RWPE2 (cell line): Measurements from ENCODE around the gene CD52.

Experiments used
- ATAC-seq: fragments of 200-7000 bp; cut with Tn5 transposase; 3 replicates; pipeline ENCODE4 v1.9.1; 2021; ENCODE audit warnings: low read depth
- DNase-seq: peaks from one replicate; pipeline ENCODE4 v3.0.0-alpha.2; 2020; ENCODE audit warnings: low spot score
- H3K27ac ChIP-seq: fragments of 450-650 bp; 2 replicates; pipeline ENCODE4 v1.5.1; 2017; ENCODE audit warnings: mild to moderate bottlenecking; ENCODE audit not compliant: poor library complexity, severe bottlenecking
- H3K27me3 ChIP-seq: fragments of 250-450 bp; sonication (Bioruptor Pico); 2 replicates; pipeline ENCODE4 v1.5.1; 2021; ENCODE audit warnings: mild to moderate bottlenecking, moderate library complexity; ENCODE audit not compliant: insufficient read depth, poor library complexity, severe bottlenecking
- H3K36me3 ChIP-seq: fragments of 250-450 bp; sonication (Bioruptor Pico); 2 replicates; pipeline ENCODE4 v1.5.1; 2020; ENCODE audit warnings: low read depth, mild to moderate bottlenecking, moderate library complexity
- H3K4me1 ChIP-seq: fragments of 250-450 bp; sonication (Bioruptor Pico); 2 replicates; pipeline ENCODE4 v1.5.1; 2021; ENCODE audit warnings: mild to moderate bottlenecking, moderate library complexity; ENCODE audit not compliant: insufficient read depth, poor library complexity, severe bottlenecking
- H3K4me3 ChIP-seq: fragments of 250-450 bp; sonication (Bioruptor Pico); 2 replicates; pipeline ENCODE4 v1.5.1; 2021; ENCODE audit warnings: mild to moderate bottlenecking, moderate library complexity; ENCODE audit not compliant: severe bottlenecking
- H3K9me3 ChIP-seq: fragments of 250-450 bp; sonication (Bioruptor Pico); 2 replicates; pipeline ENCODE4 v1.5.1; 2021; ENCODE audit warnings: mild to moderate bottlenecking, moderate library complexity; ENCODE audit not compliant: severe bottlenecking
- TF ChIP-seq, protein P1 (sequence below): fragments of 450-650 bp; IDR thresholded peaks from one replicate; pipeline ENCODE4 v1.5.1; 2017; ENCODE audit warnings: mild to moderate bottlenecking, moderate library complexity; ENCODE audit not compliant: poor library complexity, severe bottlenecking

CD52 gene

DNA sequence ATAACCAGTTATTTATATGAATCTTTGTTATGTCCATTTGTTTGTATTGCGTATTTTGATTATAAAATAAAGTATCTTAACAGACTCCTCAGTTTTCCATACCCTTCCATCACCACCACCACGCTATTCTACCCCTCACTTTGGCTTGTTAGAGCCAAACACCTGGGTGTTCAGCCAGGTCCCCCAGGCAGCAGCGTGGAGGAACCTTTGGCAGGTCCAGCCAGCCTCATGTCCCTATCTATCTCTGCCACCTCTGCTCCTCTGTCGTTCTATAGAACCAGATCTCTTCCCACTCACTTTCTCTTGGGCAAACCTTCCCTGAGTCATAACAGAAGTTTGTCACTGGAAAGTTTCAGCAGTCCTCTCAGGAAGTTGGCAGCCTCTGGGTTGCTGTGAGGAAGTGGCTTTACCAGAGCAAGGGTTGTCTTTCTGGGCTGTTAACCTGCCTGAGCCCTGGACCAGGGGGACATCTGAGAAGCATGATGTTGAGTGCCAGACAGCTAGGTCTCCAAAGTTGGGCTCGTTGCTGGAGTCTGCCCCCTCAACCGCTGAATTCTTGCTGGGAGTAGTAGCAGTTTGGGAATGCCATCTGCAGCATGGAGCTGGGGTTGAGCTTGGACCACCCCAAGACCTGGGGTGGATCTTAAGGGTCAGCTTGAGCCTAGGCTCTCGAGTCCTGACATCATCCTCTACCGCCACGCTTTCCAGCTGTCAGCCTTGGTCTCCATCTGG is 38.9 kb upstream of the CD52 start:
- Histone ChIP-seq H3K36me3 (peaks cover 36% of the 10 kb centered on the region), H3K27me3 (no peaks in the 10 kb centered on the region), H3K9me3 (no peaks in the 10 kb centered on the region), H3K27ac (peak overlapping the region; percentile 91), H3K4me1 (peaks cover 54% of the 10 kb centered on the region), H3K4me3 (peak overlapping the region; percentile 57)
- no peak for DNase-seq
- TF ChIP-seq, protein P1, sequence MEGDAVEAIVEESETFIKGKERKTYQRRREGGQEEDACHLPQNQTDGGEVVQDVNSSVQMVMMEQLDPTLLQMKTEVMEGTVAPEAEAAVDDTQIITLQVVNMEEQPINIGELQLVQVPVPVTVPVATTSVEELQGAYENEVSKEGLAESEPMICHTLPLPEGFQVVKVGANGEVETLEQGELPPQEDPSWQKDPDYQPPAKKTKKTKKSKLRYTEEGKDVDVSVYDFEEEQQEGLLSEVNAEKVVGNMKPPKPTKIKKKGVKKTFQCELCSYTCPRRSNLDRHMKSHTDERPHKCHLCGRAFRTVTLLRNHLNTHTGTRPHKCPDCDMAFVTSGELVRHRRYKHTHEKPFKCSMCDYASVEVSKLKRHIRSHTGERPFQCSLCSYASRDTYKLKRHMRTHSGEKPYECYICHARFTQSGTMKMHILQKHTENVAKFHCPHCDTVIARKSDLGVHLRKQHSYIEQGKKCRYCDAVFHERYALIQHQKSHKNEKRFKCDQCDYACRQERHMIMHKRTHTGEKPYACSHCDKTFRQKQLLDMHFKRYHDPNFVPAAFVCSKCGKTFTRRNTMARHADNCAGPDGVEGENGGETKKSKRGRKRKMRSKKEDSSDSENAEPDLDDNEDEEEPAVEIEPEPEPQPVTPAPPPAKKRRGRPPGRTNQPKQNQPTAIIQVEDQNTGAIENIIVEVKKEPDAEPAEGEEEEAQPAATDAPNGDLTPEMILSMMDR, result no peak
- ATAC-seq, result no peak

DNA sequence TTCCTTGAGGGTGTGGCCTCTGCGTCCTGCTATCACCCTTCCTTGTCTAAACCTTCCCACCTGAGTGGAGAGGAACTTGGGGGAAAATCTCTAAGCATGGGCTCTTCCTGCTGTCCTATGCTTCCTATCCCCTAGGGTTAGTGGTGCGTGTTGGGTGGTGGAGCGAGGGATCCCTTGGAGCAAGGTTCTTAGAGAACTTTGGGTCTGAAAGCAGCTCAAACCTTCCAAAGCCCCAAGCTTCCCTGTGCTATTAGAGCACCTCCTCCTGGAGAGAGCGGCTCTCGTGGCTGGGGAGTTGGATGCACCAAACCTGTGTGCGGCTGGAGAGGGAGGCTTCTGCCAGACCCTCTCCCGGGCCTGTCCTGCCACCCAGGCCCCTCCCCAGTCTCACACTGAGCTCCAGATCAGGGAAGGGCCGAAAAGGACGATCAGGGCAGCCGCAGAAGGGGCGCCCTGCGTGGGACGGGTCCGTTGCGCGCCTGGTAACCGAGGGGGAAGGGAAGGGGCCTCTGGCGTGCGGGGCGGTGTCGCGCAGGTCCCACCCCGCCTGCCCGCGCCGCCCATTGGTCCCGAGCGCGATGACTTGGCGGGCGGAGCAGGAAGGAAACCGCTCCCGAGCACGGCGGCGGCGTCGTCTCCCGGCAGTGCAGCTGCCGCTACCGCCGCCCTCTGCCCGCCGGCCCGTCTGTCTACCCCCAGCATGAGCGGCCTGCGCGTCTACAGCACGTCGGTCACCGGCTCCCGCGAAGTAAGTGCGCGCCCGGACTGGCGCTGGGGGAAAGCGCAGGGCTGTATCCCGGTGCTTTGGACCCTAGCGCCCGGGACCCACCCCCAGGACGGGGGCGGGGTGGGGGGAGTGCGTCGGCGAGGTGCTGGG is 38.1 kb upstream of the CD52 start, which contains the start of gene SH3BGRL3:
Gene SH3BGRL3, plus strand, starts transcription at position 631 of the 877 bp plus-strand sequence. Its CDS starts 70 bp downstream, at position 701.
- no peaks in the 10 kb centered on the region for H3K9me3 ChIP-seq

DNA sequence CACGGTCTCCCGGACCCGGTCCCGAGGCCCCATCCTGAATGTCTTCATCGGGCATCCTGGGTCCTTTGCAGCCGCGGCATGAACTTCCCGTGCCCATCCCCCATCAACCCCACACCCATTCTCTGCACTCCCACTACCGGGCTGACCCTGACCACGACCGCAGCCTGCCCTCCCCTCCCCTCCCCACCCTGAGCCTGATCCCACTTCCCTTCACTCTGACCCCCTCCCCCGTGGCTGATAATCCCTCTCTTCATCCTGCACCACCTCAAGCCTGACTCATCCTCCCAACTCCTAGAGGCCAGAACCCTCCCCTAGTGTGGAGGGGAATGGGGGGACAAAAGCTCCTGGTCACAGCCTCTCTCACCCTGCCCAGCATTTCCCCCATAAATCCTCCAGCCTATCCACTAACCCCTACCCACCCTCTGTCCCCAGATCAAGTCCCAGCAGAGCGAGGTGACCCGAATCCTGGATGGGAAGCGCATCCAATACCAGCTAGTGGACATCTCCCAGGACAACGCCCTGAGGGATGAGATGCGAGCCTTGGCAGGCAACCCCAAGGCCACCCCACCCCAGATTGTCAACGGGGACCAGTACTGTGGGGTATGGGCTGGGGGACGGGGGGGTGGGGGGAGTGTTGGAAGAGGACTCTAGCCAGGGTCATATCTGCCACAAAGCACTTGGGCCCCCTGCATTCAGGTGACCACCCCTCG is 37.3 kb upstream of the CD52 start:
- H3K4me1 ChIP-seq, result peaks cover 50% of the 10 kb centered on the region
- no peaks in the 10 kb centered on the region for H3K27me3 ChIP-seq
- peak overlapping the region; percentile 57 for H3K4me3 ChIP-seq
- peak; percentile 56 for DNase-seq
- H3K36me3 ChIP-seq, result peaks cover 28% of the 10 kb centered on the region
- TF ChIP-seq, protein P1, result no peak
- peak overlapping the region; percentile 91 for H3K27ac ChIP-seq
- ATAC-seq, result 0 out of 3 replicates have a peak, but pooled peaks have one; percentile 2
- no peaks in the 10 kb centered on the region for H3K9me3 ChIP-seq

More for the DNA sequence above, 38.1 kb upstream of the CD52 start, which contains the start of gene SH3BGRL3:
- peak; percentile 84 for DNase-seq
- peak; percentile 53 for ATAC-seq
- H3K27me3 ChIP-seq, result no peaks in the 10 kb centered on the region
- peaks cover 28% of the 10 kb centered on the region for H3K36me3 ChIP-seq
- H3K27ac ChIP-seq, result peak within 1 kb of the TSS; percentile 91
- TF ChIP-seq, protein P1, result peak; percentile 73
- peaks cover 54% of the 10 kb centered on the region for H3K4me1 ChIP-seq
- H3K4me3 ChIP-seq, result peak within 1 kb of the TSS; percentile 57

DNA sequence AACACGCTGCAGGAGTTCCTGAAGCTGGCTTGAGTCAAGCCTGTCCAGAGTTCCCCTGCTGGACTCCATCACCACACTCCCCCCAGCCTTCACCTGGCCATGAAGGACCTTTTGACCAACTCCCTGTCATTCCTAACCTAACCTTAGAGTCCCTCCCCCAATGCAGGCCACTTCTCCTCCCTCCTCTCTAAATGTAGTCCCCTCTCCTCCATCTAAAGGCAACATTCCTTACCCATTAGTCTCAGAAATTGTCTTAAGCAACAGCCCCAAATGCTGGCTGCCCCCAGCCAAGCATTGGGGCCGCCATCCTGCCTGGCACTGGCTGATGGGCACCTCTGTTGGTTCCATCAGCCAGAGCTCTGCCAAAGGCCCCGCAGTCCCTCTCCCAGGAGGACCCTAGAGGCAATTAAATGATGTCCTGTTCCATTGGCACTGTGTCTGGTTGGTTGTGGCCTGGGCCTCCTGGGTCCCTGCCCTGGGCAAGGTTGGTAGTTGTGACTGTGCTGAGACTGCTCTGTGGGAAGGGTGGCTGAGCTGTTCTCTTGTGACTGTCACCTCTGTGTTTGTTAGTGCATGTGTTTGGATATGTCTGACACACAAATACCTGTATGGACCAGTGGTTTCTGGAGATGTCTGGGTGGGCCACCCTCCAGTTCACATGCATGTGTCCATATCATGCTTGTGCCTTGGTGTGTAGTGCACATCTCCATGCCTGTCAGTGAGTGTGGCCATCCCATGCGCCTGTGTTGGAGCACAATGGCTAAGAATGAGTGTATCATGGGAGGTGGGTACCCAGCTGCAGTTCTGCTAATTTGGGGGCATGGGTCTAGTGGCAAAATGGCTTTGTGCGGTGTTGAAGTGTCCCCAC is 36.4 kb upstream of the CD52 start:
- no peaks in the 10 kb centered on the region for H3K9me3 ChIP-seq
- TF ChIP-seq, protein P1, result no peak
- H3K27me3 ChIP-seq, result no peaks in the 10 kb centered on the region
- no peak for ATAC-seq
- H3K27ac ChIP-seq, result peak overlapping the region; percentile 91
- H3K4me1 ChIP-seq, result peaks cover 41% of the 10 kb centered on the region
- H3K36me3 ChIP-seq, result peaks cover 28% of the 10 kb centered on the region
- no peak overlapping the region for H3K4me3 ChIP-seq
- no peak for DNase-seq
